K562 (cell line): ENCODE data around the gene SERPINB7. TPM values are rescaled to one million over a fixed set of nuclear protein-coding genes. Genes with fewer than 3 reads are reported as not detected.

Experiments
- ATAC-seq: fragments of 200-7000 bp; cut with Tn5 transposase; 3 replicates; pipeline ENCODE4 v1.9.1; 2020; ENCODE audit warnings: moderate library complexity
- BruUV-seq: library from RNA; stranded (reverse); fragments of 400-500 nt; replicated peaks from 2 replicates; lab custom pipeline; 2021; lab: Mats Ljungman, UMichigan
- CTCF ChIA-PET: fragments of 300-600 bp; formaldehyde crosslinking; extraction: SDS; loops from one replicate; lab custom pipeline; 2021; ENCODE audit warnings: low intra/inter-chr PET ratio; lab: Yijun Ruan, JAX
- POLR2A ChIA-PET: fragments of 300-600, 350-650 bp; sonication (Branson Sonifier 250); formaldehyde crosslinking; extraction: SDS; loops from one replicate; lab custom pipeline; 2021; ENCODE audit warnings: antibody characterized with exemption, inconsistent platforms; lab: Yijun Ruan, JAX
- DNase-seq, 4 experiments: peaks; one replicate each; pipeline versions ENCODE4 v3.0.0 to v3.0.0-alpha.2; 2011 to 2018; ENCODE audit warnings: low spot score in 3 of 4, mixed read lengths in 3 of 4; ENCODE audit errors: extremely low read depth in 1 of 4
- FAIRE-seq: peaks from 2 replicates; lab custom pipeline; 2011; peaks lifted over from hg19 to GRCh38; lab: Jason Lieb, UNC
- H2AFZ ChIP-seq: 2 replicates; pipeline ENCODE4 v1.6.0; 2011; ENCODE audit warnings: low read depth, low read length, control low read depth, inconsistent platforms
- H3K27ac ChIP-seq: fragments of 200-600 bp; 3 replicates; pipeline ENCODE4 v1.8.0; 2011; ENCODE audit warnings: low read depth, mild to moderate bottlenecking, control low read depth, inconsistent platforms, low read length, moderate library complexity, mixed read lengths; ENCODE audit errors: extremely low read depth
- H3K27me3 ChIP-seq, 2 experiments: fragments of 300-600 bp in 1 of 2; 2 replicates in 1 of 2; 3 replicates in 1 of 2; pipeline versions ENCODE4 v1.6.0 to v1.8.0; 2011; ENCODE audit warnings: inconsistent platforms in 2 of 2, low read length in 2 of 2, mild to moderate bottlenecking in 1 of 2, mixed read lengths in 1 of 2, moderate library complexity in 1 of 2; ENCODE audit not compliant: control insufficient read depth in 2 of 2, insufficient read depth in 2 of 2
- H3K36me3 ChIP-seq: fragments of 300-600 bp; 3 replicates; pipeline ENCODE4 v1.8.0; 2011; ENCODE audit warnings: mild to moderate bottlenecking, low read length, inconsistent platforms; ENCODE audit not compliant: control insufficient read depth, insufficient read depth
- H3K4me1 ChIP-seq, 2 experiments: fragments of 200-600 bp in 1 of 2; replicated peaks in 1 of 2; 2 replicates in 1 of 2; 3 replicates in 1 of 2; pipeline versions ENCODE4 v1.5.1 to v1.8.0; 2011; ENCODE audit warnings: inconsistent platforms in 2 of 2, low read length in 2 of 2, mild to moderate bottlenecking in 1 of 2, mixed read lengths in 1 of 2, moderate library complexity in 1 of 2; ENCODE audit not compliant: control insufficient read depth in 2 of 2, insufficient read depth in 2 of 2
- H3K4me2 ChIP-seq: 2 replicates; pipeline ENCODE4 v1.6.1; 2011; ENCODE audit warnings: low read length, control low read depth, inconsistent platforms, mixed read lengths; ENCODE audit not compliant: insufficient read depth
- H3K4me3 ChIP-seq: fragments of 200-600 bp; sonication (generic), shearing (Covaris generic); 2 replicates; pipeline ENCODE4 v1.5.1; 2016; ENCODE audit warnings: control low read depth, inconsistent platforms
- H3K79me2 ChIP-seq: fragments of 200-600 bp; 3 replicates; pipeline ENCODE4 v1.8.0; 2011; ENCODE audit warnings: low read length, inconsistent platforms; ENCODE audit not compliant: control insufficient read depth, insufficient read depth
- H3K9ac ChIP-seq, 2 experiments: 2 replicates each; pipeline versions ENCODE4 v1.6.0 to v1.6.1; 2011; ENCODE audit warnings: low read depth in 2 of 2, low read length in 2 of 2, control low read depth in 1 of 2, inconsistent platforms in 1 of 2, mild to moderate bottlenecking in 1 of 2, mixed read lengths in 1 of 2; ENCODE audit not compliant: insufficient read depth in 1 of 2
- H3K9me1 ChIP-seq: one replicate; pipeline ENCODE4 v1.6.0; 2011; ENCODE audit warnings: inconsistent platforms, mild to moderate bottlenecking, low read length, moderate library complexity; ENCODE audit not compliant: control insufficient read depth, insufficient read depth
- H3K9me3 ChIP-seq: replicated peaks from 2 replicates; pipeline ENCODE4 v1.5.1; 2011; ENCODE audit warnings: low read depth, low read length, inconsistent platforms; ENCODE audit not compliant: control insufficient read depth, insufficient read depth
- H4K20me1 ChIP-seq: replicated peaks from 2 replicates; pipeline ENCODE4 v1.6.1; 2011; ENCODE audit warnings: low read length, inconsistent platforms, mixed read lengths; ENCODE audit not compliant: control insufficient read depth, insufficient read depth
- CTCF ChIP-seq, 3 experiments: IDR thresholded peaks in 2 of 3; conservative IDR thresholded peaks in 1 of 3; 2 replicates each; pipeline ENCODE4 v1.5.1; 2011 to 2012; ENCODE audit warnings: low read length in 3 of 3, mild to moderate bottlenecking in 3 of 3, control low read depth in 2 of 3, improper control_type of control experiment in 1 of 3, inconsistent platforms in 1 of 3, low read depth in 1 of 3, mixed read lengths in 1 of 3, moderate library complexity in 1 of 3; ENCODE audit not compliant: insufficient read depth in 2 of 3
- MEF2D ChIP-seq: conservative IDR thresholded peaks from 2 replicates; pipeline ENCODE4 v1.6.1; 2016; ENCODE audit warnings: low read depth, missing genetic modification characterization, missing compliant biosample characterization
- SRSF9 ChIP-seq: fragments of 200-400 bp; formaldehyde crosslinking; IDR thresholded peaks from 2 replicates; pipeline ENCODE4 v1.6.1; 2017; ENCODE audit warnings: low read depth, low read length, borderline replicate concordance
- ZNF197 ChIP-seq: fragments of 200-800 bp; sonication (Bioruptor generic); IDR thresholded peaks from 2 replicates; pipeline ENCODE4 v1.6.1; 2016; ENCODE audit warnings: low read depth, missing genetic modification characterization, missing compliant biosample characterization
- WGBS: fragments of 100-300 bp; shearing (Covaris generic); methylation state at CpG from one replicate; pipeline ENCODE4 v1.1.6; 2016; ENCODE audit warnings: low coverage, mixed read lengths; ENCODE audit not compliant: insufficient coverage; ENCODE audit errors: missing lambda C conversion rate; 5-methylcytosine and 5-hydroxymethylcytosine counted together
- in situ Hi-C: fragments of 300-500 bp; cut with MboI; formaldehyde crosslinking; loops from 4 replicates; pipeline ENCODE4 v1.15.0; 2018; ENCODE audit warnings: inconsistent platforms, mixed read lengths
- intact Hi-C: fragments of 100-400 bp; cut with micrococcal nuclease; formaldehyde crosslinking; loops from 2 replicates; pipeline ENCODE4 v1.14.2; 2022
- polyA plus RNA-seq, 8 experiments: library from polyadenylated mRNA; depleted of rRNA in 4 of 8; stranded (reverse) in 5 of 8; unstranded in 3 of 8; fragments of >200 nt; fragmentation: Nextera tagmentation in 2 of 8; fragmentation: Illumina TruSeq in 1 of 8; extraction: Ambion mirVana in 2 of 8; extraction: Trizol in 1 of 8; gene quantifications; 2 replicates each; pipeline versions ENCODE4 v1.2.1 to v1.2.3, GENCODE V29; 2011 to 2014; ENCODE audit warnings: inconsistent platforms in 1 of 8, missing spikeins in 1 of 8
- total RNA-seq, 7 experiments: library from RNA; depleted of rRNA in 6 of 7; stranded (reverse); fragments of >200 nt in 6 of 7; fragmentation: Illumina TruSeq in 2 of 7; extraction: Trizol in 2 of 7; gene quantifications; 2 replicates each; pipeline versions ENCODE4 v1.2.1 to v1.2.3, GENCODE V29; 2011 to 2021; ENCODE audit warnings: low replicate concordance in 1 of 7

Gene SERPINB7
- total and polyA plus RNA-seq, 9 of the 15 experiments (the other 6 are each of a cell fraction or from before 2014, with no cell fraction given): not detected

- ChIA-PET CTCF (interaction anchor here (1.3 kb wide), 1 partner anchor 834 kb away, joined by 4 read pairs; no protein-coding TSS in a partner anchor), POLR2A (no interaction called here)
- Histone ChIP-seq H3K27me3 (no peaks in the 10 kb centered on the region), H3K27ac (no peak overlapping the region), H3K9me3 (no peaks in the 10 kb centered on the region), H3K79me2 (no peaks in the 10 kb centered on the region), H3K4me2 (no peak overlapping the region), H3K9ac (no peak overlapping the region), H2AFZ (no peak overlapping the region), H3K4me1 (no peaks in the 10 kb centered on the region), H3K4me3 (no peak overlapping the region), H4K20me1 (no peaks in the 10 kb centered on the region), H3K36me3 (no peaks in the 10 kb centered on the region), H3K9me1 (no peaks in the 10 kb centered on the region)
- in situ Hi-C loops (no loop called here), intact Hi-C loops (no loop called here)
- no peak for ATAC-seq
- TF ChIP-seq ZNF197 (CRISPR knock-in tag): no peak
- TF ChIP-seq CTCF (IDR thresholded peaks at IDR 0.05 in 2 of 3, conservative IDR thresholded peaks at IDR 0.05 in 1 of 3; ENCODE audit: insufficient read depth in 2 of 3, low read depth in 1 of 3, low read length in 3 of 3): peak in 1 of 3 experiments; percentile 7; a peak in 1 of 6 replicates
- FAIRE-seq: no peak
- 0% methylated on average over 4 of the region's 4 CpGs for WGBS
- DNase-seq: no peak
- BruUV-seq: no TSS peak
Observed at GRCh38 chr18:63850020-63850419, 74.8 kb downstream of the SERPINB7 start.

GRCh38 chr18:63850636-63851035 is 75.4 kb downstream of the SERPINB7 start:
- Histone ChIP-seq H2AFZ (no peak overlapping the region), H3K79me2 (no peaks in the 10 kb centered on the region), H3K9me3 (no peaks in the 10 kb centered on the region), H3K27me3 (no peaks in the 10 kb centered on the region), H4K20me1 (no peaks in the 10 kb centered on the region), H3K36me3 (no peaks in the 10 kb centered on the region), H3K9me1 (no peaks in the 10 kb centered on the region), H3K4me2 (no peak overlapping the region), H3K27ac (no peak overlapping the region), H3K4me1 (no peaks in the 10 kb centered on the region), H3K9ac (no peak overlapping the region), H3K4me3 (no peak overlapping the region)
- intact Hi-C loops: no loop called here
- BruUV-seq: no TSS peak
- FAIRE-seq (no peak), ATAC-seq (no peak)
- WGBS: 0% methylated on average over 2 of the region's 2 CpGs
- ChIA-PET CTCF (no interaction called here), POLR2A (no interaction called here)
- in situ Hi-C loops: no loop called here
- TF ChIP-seq SRSF9: no peak
- TF ChIP-seq MEF2D (tag): no peak
- TF ChIP-seq, all 486 proteins: peak for 0
- no peak for DNase-seq

Other genes starting within 250 kb of the SERPINB7 start
Only the 7 nearest of the 9 such genes appear.
- gene SERPINB13, start 188.1 kb upstream of the SERPINB7 start, total RNA-seq (2014; rRNA removed): not detected in 2 replicates
- not detected in 2 replicates for gene SERPINB13, start 188.1 kb upstream of the SERPINB7 start, total RNA-seq (2014; rRNA removed; fragmentation: Illumina TruSeq; extraction: Trizol)
- not detected in 2 replicates for gene SERPINB13, start 188.1 kb upstream of the SERPINB7 start, total RNA-seq (2015; rRNA removed; fragmentation: Illumina TruSeq; extraction: Trizol)
- gene SERPINB13, start 188.1 kb upstream of the SERPINB7 start, total RNA-seq (2021): not detected in 2 replicates
- not detected in 2 replicates for gene SERPINB13, start 188.1 kb upstream of the SERPINB7 start, polyA plus RNA-seq (2011; rRNA removed)
- gene SERPINB13, start 188.1 kb upstream of the SERPINB7 start, polyA plus RNA-seq (2014; fragmentation: Illumina TruSeq; extraction: Trizol): not detected in 2 replicates
- not detected for gene SERPINB13, start 188.1 kb upstream of the SERPINB7 start, polyA plus RNA-seq (2014; fragmentation: Nextera tagmentation; extraction: Ambion mirVana)
- gene SERPINB13, start 188.1 kb upstream of the SERPINB7 start, polyA plus RNA-seq (2014; rRNA removed): not detected in 2 replicates
- gene SERPINB4, start 131.2 kb upstream of the SERPINB7 start, total RNA-seq (2014; rRNA removed): not detected in 2 replicates
- not detected in 2 replicates for gene SERPINB4, start 131.2 kb upstream of the SERPINB7 start, total RNA-seq (2014; rRNA removed; fragmentation: Illumina TruSeq; extraction: Trizol)
- gene SERPINB4, start 131.2 kb upstream of the SERPINB7 start, total RNA-seq (2015; rRNA removed; fragmentation: Illumina TruSeq; extraction: Trizol): not detected in 2 replicates
- not detected in 2 replicates for gene SERPINB4, start 131.2 kb upstream of the SERPINB7 start, total RNA-seq (2021)
- not detected in 2 replicates for gene SERPINB4, start 131.2 kb upstream of the SERPINB7 start, polyA plus RNA-seq (2011; rRNA removed)
- gene SERPINB4, start 131.2 kb upstream of the SERPINB7 start, polyA plus RNA-seq (2014; fragmentation: Illumina TruSeq; extraction: Trizol): not detected in 2 replicates
- not detected for gene SERPINB4, start 131.2 kb upstream of the SERPINB7 start, polyA plus RNA-seq (2014; fragmentation: Nextera tagmentation; extraction: Ambion mirVana)
- gene SERPINB4, start 131.2 kb upstream of the SERPINB7 start, polyA plus RNA-seq (2014; rRNA removed): not detected in 2 replicates
- gene SERPINB3, start 113.5 kb upstream of the SERPINB7 start, total RNA-seq (2014; rRNA removed): not detected in 2 replicates
- gene SERPINB3, start 113.5 kb upstream of the SERPINB7 start, total RNA-seq (2014; rRNA removed; fragmentation: Illumina TruSeq; extraction: Trizol): not detected in 2 replicates
- gene SERPINB3, start 113.5 kb upstream of the SERPINB7 start, total RNA-seq (2015; rRNA removed; fragmentation: Illumina TruSeq; extraction: Trizol): not detected in 2 replicates
- gene SERPINB3, start 113.5 kb upstream of the SERPINB7 start, total RNA-seq (2021): not detected in 2 replicates
- gene SERPINB3, start 113.5 kb upstream of the SERPINB7 start, polyA plus RNA-seq (2011; rRNA removed): not detected in 2 replicates
- not detected in 2 replicates for gene SERPINB3, start 113.5 kb upstream of the SERPINB7 start, polyA plus RNA-seq (2014; fragmentation: Illumina TruSeq; extraction: Trizol)
- gene SERPINB3, start 113.5 kb upstream of the SERPINB7 start, polyA plus RNA-seq (2014; fragmentation: Nextera tagmentation; extraction: Ambion mirVana): not detected
- not detected in 2 replicates for gene SERPINB3, start 113.5 kb upstream of the SERPINB7 start, polyA plus RNA-seq (2014; rRNA removed)
- not detected in 2 replicates for gene SERPINB11, start 72.5 kb upstream of the SERPINB7 start, total RNA-seq (2014; rRNA removed)
- gene SERPINB11, start 72.5 kb upstream of the SERPINB7 start, total RNA-seq (2014; rRNA removed; fragmentation: Illumina TruSeq; extraction: Trizol): not detected in 2 replicates
- gene SERPINB11, start 72.5 kb upstream of the SERPINB7 start, total RNA-seq (2015; rRNA removed; fragmentation: Illumina TruSeq; extraction: Trizol): not detected in 2 replicates
- gene SERPINB11, start 72.5 kb upstream of the SERPINB7 start, total RNA-seq (2021): not detected in 2 replicates
- not detected in 2 replicates for gene SERPINB11, start 72.5 kb upstream of the SERPINB7 start, polyA plus RNA-seq (2011; rRNA removed)
- gene SERPINB11, start 72.5 kb upstream of the SERPINB7 start, polyA plus RNA-seq (2014; fragmentation: Illumina TruSeq; extraction: Trizol): not detected in 2 replicates
- not detected for gene SERPINB11, start 72.5 kb upstream of the SERPINB7 start, polyA plus RNA-seq (2014; fragmentation: Nextera tagmentation; extraction: Ambion mirVana)
- not detected in 2 replicates for gene SERPINB11, start 72.5 kb upstream of the SERPINB7 start, polyA plus RNA-seq (2014; rRNA removed)
- gene SERPINB2, start 112.3 kb downstream of the SERPINB7 start, total RNA-seq (2014; rRNA removed): not detected in 2 replicates
- 0.07 TPM in 1 of 2 replicates, not detected in the other for gene SERPINB2, start 112.3 kb downstream of the SERPINB7 start, total RNA-seq (2014; rRNA removed; fragmentation: Illumina TruSeq; extraction: Trizol)
- gene SERPINB2, start 112.3 kb downstream of the SERPINB7 start, total RNA-seq (2015; rRNA removed; fragmentation: Illumina TruSeq; extraction: Trizol): not detected in 2 replicates
- not detected in 2 replicates for gene SERPINB2, start 112.3 kb downstream of the SERPINB7 start, total RNA-seq (2021)
- gene SERPINB2, start 112.3 kb downstream of the SERPINB7 start, polyA plus RNA-seq (2011; rRNA removed): 0.08 and 0.11 TPM in 2 replicates
- gene SERPINB2, start 112.3 kb downstream of the SERPINB7 start, polyA plus RNA-seq (2014; fragmentation: Illumina TruSeq; extraction: Trizol): 0.08 and 0.13 TPM in 2 replicates
- under 1 TPM in 1 of 2 experiments, not detected in 1; 0.03 TPM for gene SERPINB2, start 112.3 kb downstream of the SERPINB7 start, polyA plus RNA-seq (2014; fragmentation: Nextera tagmentation; extraction: Ambion mirVana)
- not detected in 2 replicates for gene SERPINB2, start 112.3 kb downstream of the SERPINB7 start, polyA plus RNA-seq (2014; rRNA removed)
- not detected in 2 replicates for gene SERPINB10, start 132.5 kb downstream of the SERPINB7 start, total RNA-seq (2014; rRNA removed)
- gene SERPINB10, start 132.5 kb downstream of the SERPINB7 start, total RNA-seq (2014; rRNA removed; fragmentation: Illumina TruSeq; extraction: Trizol): not detected in 2 replicates
- not detected in 2 replicates for gene SERPINB10, start 132.5 kb downstream of the SERPINB7 start, total RNA-seq (2015; rRNA removed; fragmentation: Illumina TruSeq; extraction: Trizol)
- gene SERPINB10, start 132.5 kb downstream of the SERPINB7 start, total RNA-seq (2021): not detected in 2 replicates
- gene SERPINB10, start 132.5 kb downstream of the SERPINB7 start, polyA plus RNA-seq (2011; rRNA removed): not detected in 2 replicates
- gene SERPINB10, start 132.5 kb downstream of the SERPINB7 start, polyA plus RNA-seq (2014; fragmentation: Illumina TruSeq; extraction: Trizol): not detected in 2 replicates
- gene SERPINB10, start 132.5 kb downstream of the SERPINB7 start, polyA plus RNA-seq (2014; fragmentation: Nextera tagmentation; extraction: Ambion mirVana): not detected
- not detected in 2 replicates for gene SERPINB10, start 132.5 kb downstream of the SERPINB7 start, polyA plus RNA-seq (2014; rRNA removed)
- not detected in 2 replicates for gene HMSD, start 173.9 kb downstream of the SERPINB7 start, total RNA-seq (2014; rRNA removed)
- not detected in 2 replicates for gene HMSD, start 173.9 kb downstream of the SERPINB7 start, total RNA-seq (2014; rRNA removed; fragmentation: Illumina TruSeq; extraction: Trizol)
- not detected in 2 replicates for gene HMSD, start 173.9 kb downstream of the SERPINB7 start, total RNA-seq (2015; rRNA removed; fragmentation: Illumina TruSeq; extraction: Trizol)
- 0.33 and 0.87 TPM in 2 replicates for gene HMSD, start 173.9 kb downstream of the SERPINB7 start, total RNA-seq (2021)
- gene HMSD, start 173.9 kb downstream of the SERPINB7 start, polyA plus RNA-seq (2011; rRNA removed): not detected in 2 replicates
- 0.24 TPM in 1 of 2 replicates, not detected in the other for gene HMSD, start 173.9 kb downstream of the SERPINB7 start, polyA plus RNA-seq (2014; fragmentation: Illumina TruSeq; extraction: Trizol)
- under 1 TPM; 0.18 to 0.39 TPM for gene HMSD, start 173.9 kb downstream of the SERPINB7 start, polyA plus RNA-seq (2014; fragmentation: Nextera tagmentation; extraction: Ambion mirVana)
- 0.05 TPM in 1 of 2 replicates, not detected in the other for gene HMSD, start 173.9 kb downstream of the SERPINB7 start, polyA plus RNA-seq (2014; rRNA removed)